ENCODE data around the gene CFAP221.

The CFAP221 gene

GRCh38 chr2:119537792-119538191 is 6.5 kb upstream of the CFAP221 start:
- DNase-seq: no peak

DNA sequence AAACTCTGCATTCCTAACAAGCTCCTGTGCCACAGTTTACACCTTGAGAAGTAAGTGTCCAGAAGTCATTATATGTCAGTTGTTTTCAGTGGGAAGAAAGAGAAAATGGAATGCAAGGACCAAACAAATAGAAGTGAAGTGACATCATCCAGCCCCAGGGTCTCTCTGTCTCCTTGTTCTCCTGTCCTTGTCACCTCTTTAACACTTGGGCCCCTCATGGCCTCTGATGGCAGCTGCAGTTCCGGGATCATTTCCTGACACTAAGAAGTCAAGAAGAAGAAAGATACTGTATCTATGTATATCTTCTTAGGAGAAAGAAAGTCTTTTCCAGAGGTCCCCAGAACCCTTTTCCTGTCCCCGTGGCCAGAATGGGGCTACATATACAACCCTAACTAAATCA is 2.8 kb upstream of the CFAP221 start:
- DNase-seq: no peak

GRCh38 chr2:119544939-119545475 is 758 bp downstream of the CFAP221 start:
- no peak for DNase-seq

GRCh38 chr2:119545754-119546446 is 1.7 kb downstream of the CFAP221 start:
- DNase-seq: no peak

DNA sequence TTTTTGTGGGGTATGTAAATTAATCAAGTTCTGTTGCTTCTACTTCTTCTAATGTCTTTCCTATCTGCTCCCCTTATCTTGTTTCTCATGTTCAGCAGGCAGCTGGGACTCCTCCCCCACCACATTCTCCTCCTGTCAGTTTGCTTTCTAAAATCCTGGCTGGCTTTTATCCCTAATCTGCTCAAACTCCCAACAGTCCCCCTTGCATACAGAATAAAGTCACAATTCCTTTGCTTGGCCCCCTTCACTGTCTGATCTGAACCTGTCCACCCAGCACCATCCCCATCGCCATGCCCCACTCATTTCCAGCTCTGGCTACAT is 2.2 kb downstream of the CFAP221 start:
- DNase-seq: no peak

DNA sequence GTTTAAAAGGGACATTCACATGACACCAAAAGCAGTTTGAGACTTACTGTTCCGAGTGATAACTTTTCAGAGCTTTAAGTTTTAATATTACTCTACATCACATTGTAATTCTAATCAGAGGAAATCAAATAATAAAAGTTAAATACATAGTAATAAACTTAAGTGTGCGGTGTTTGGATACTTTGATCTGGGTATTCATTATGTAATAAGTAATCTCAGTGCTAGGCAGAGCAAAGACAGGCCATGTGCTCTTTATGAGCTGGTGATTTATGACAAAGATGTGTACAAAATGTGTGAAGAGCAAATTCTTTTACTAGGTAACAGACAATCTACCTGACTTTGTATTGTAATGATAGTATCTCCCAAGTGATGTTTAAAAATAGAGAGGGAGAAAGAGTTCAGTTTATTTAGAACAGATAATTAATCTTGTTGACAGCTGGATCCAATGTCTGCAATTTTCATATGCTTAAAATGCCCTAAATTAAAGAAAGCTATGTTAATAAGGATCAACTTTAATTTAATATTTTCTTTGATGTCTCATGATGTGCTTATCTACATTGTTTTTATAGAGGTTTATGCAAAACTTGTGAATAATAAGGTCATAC is 4.4 kb downstream of the CFAP221 start:
- no peak for DNase-seq

DNA sequence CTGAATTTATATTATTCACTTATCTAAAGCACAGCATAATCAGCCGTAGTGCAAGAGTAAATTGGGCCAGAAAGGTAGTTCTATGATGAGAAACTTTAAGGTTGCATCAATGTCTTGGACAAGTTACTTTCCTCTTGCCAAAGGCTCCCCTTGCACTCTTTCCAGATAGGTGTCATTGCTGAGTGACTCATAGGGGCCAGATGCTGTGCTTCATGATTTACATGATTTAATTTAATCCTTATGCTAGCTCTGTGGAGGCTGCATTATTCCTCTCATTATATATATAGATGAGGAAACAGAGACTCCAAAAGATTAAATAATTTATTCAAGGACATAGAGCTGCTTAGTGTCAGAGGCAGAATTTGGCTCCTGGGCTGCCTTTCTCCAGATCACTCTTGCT is 5.0 kb downstream of the CFAP221 start:
- DNase-seq: no peak

DNA sequence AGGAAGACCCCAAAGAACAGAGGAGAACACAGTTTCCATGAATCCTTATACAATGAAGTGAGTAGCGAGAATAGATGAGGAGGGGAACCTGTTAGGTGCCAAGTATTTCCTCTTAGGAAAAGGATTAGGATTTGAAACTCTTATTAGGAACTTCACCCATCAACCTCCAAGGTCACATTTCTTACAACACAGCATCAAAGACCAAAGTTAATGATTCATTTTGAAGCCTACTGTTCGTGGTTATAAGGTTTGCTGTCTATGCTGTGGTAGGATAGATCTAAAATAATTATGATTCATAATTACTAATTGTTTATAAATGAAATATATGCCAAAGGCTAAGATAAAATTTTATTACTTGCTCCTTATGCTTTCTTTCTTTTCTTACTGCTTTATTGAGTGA is 6.1 kb downstream of the CFAP221 start:
- no peak for DNase-seq

GRCh38 chr2:119550856-119551255 is 6.6 kb downstream of the CFAP221 start:
- DNase-seq: no peak

GRCh38 chr2:119552902-119553301 is 8.7 kb downstream of the CFAP221 start:
- no peak for DNase-seq

- DNase-seq: no peak
These were observed 9.6 kb downstream of the CFAP221 start for GRCh38 chr2:119553687-119554344.

DNA sequence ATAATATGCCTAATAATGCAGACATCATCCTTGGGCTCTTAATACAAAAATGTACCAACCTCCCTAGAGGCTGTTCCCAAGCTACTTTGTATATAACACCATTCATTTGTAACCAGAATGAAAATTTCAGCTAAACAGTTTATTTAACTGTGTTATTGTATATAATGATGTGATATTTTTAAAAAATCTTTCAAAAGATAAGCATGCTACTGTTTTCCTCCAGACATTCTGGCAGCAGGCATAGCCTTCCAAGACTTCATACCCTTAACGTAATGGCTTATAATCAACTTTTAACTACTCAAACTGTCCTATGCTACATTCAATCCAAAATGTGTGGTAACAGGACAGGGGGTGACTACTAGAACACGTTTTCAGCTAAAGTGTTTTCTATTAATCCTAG is 21.2 kb downstream of the CFAP221 start:
- DNase-seq: no peak

DNA sequence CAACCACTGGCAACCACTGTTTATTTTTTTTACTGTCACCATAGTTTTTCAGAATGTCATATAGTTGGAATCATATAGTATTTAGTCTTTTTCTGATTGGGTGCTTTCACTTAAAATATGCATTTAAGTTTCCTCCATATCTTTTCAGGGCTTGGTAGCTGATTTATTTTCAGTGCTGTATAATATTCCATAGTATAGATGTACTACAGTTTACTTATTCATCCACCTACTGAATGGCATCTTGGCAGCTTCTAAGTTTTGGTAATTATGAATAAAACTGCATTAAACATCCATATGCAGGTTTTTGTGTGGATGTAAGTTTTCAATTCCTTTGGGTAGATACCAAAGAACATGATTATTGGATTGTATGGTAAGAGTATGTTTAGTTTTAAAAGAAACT is 23.0 kb downstream of the CFAP221 start:
- no peak for DNase-seq

GRCh38 chr2:119574108-119574815 is 30.0 kb downstream of the CFAP221 start:
- no peak for DNase-seq

DNA sequence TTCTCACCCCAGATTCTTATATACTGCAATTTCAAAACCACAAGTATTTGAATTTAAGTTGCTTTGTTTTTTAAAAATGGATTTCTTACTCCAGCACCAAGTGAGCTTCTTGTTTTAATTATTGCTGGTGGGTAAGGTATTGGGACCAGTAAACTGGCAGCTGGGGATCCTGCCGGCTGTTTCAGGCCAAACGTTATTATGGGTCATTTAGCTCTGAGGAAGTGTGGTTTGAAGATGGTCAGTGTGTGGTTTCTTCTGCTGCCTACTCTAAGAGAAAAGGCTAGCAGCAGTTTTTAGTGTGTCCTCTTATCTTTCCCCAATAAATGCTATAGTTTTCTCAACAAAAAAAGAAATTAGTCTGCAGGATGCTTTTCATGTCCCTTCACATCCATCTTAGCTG is 30.6 kb downstream of the CFAP221 start:
- DNase-seq: no peak

- no peak for DNase-seq
These were observed 31.2 kb downstream of the CFAP221 start for GRCh38 chr2:119575439-119575838.

- DNase-seq: no peak
These were observed 35.4 kb downstream of the CFAP221 start for GRCh38 chr2:119579424-119580295.

- DNase-seq: no peak
These were observed 36.4 kb downstream of the CFAP221 start for GRCh38 chr2:119580550-119581072.

DNA sequence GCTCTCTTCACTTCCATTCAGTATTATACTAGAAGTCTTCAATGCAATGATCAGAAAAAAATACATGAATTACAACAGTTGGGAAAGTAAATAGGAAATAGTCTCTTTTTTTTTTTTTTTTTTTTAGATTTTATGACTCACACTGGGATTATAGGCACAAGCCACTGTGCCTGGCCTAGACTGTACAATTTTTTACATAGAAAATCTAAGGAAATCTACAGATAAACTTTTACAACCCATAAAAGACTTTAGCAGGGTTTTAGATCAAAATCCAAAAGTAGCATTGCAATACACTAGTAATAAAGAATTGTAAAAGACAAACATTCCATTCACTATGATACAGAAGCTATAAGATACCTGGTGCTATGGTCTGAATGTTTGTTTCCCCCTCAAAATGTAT is 39.0 kb downstream of the CFAP221 start:
- DNase-seq: no peak

DNA sequence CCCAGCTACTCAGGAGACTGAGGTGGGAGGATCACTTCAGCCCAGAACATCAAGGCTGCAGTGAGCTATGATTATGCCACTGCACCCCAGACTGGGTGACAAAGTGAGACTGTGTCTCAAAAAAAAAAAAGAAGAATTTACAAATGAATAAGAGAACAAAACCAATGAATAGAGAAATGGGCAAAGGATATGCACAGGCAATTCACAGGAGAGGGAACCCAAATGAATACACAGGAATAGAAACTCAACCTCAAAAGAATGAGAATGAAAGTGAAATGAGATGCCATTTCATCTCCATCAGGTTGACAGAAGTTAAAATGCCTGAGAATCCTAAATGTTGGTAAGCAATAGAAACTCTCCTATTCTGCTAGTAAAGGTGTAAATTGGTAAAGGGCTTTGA is 40.2 kb downstream of the CFAP221 start:
- no peak for DNase-seq

DNA sequence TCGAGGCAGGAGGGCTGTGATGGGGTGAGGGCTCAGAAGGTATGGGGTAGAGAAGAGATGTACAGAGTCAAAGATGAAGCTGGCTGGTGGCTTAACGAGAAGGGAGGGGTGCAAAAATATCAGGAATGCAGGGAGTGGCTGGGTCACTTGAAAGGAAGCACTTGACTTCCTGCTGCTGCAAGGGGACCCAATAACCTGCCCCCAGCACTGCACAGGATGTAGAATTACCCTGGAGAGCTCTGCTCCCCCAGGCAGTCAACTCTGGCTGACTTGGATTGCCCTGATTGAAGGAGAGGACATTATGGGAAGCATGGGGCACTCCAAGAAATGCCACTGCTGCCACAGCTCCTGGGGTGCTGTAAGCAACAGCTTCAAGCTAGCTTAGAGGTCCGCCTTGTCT is 41.8 kb downstream of the CFAP221 start:
- DNase-seq: no peak

GRCh38 chr2:119590873-119591272 is 46.6 kb downstream of the CFAP221 start:
- DNase-seq: no peak

All from C1 segment of cervical spinal cord (tissue), 14 donors.